ENCODE results near the gene ERCC4.

The ERCC4 gene

GRCh38 chr16:13957197-13958078 is 37.5 kb downstream of the ERCC4 start (continued):
- no peak for TF ChIP-seq PBX3 (CRISPR knock-in tag; IDR thresholded peaks at IDR 0.05)
- peak; percentile 65; the same call in 1 of the 2 replicates for TF ChIP-seq TSHZ1 (tag by site-specific recombination; IDR thresholded peaks at IDR 0.05; ENCODE audit: borderline replicate concordance)
- no peak for TF ChIP-seq ZNF211 (tag by site-specific recombination; IDR thresholded peaks at IDR 0.05; ENCODE audit: low read depth)
- TF ChIP-seq MEIS1 (CRISPR knock-in tag; IDR thresholded peaks at IDR 0.05; ENCODE audit: borderline replicate concordance): no peak
- TF ChIP-seq ZNF785 (tag by site-specific recombination; IDR thresholded peaks at IDR 0.05): no peak
- no peak for TF ChIP-seq ZNF23 (tag by site-specific recombination; IDR thresholded peaks at IDR 0.05; ENCODE audit: borderline replicate concordance)
- no peak; the same call in none of the 2 replicates for TF ChIP-seq GLIS2 (tag by site-specific recombination; IDR thresholded peaks at IDR 0.05)
- TF ChIP-seq ZNF654 (tag by site-specific recombination; IDR thresholded peaks at IDR 0.05; ENCODE audit: low read depth): no peak
- TF ChIP-seq ZNF114 (tag by site-specific recombination; IDR thresholded peaks at IDR 0.05): no peak

GRCh38 chr16:13958474-13958873 is 38.5 kb downstream of the ERCC4 start:
- ChIA-PET POLR2A (no interaction called here), CTCF (no interaction called here)
- H3K36me3 ChIP-seq (ENCODE audit: control insufficient read depth in 2 of 2, insufficient read depth in 1 of 2, low read length in 2 of 2): no peaks in the 10 kb centered on the region
- TF ChIP-seq ELK4 (IDR thresholded peaks at IDR 0.05; ENCODE audit: borderline replicate concordance, low read depth, low read length) (no peak), OSR2 (tag by site-specific recombination; IDR thresholded peaks at IDR 0.05) (no peak), YY2 (tag by site-specific recombination; IDR thresholded peaks at IDR 0.05) (no peak), ZNF112 (tag by site-specific recombination; IDR thresholded peaks at IDR 0.05) (no peak), TSHZ1 (tag by site-specific recombination; IDR thresholded peaks at IDR 0.05; ENCODE audit: borderline replicate concordance) (no peak), ZNF488 (tag by site-specific recombination; IDR thresholded peaks at IDR 0.05) (no peak), ZNF830 (tag by site-specific recombination; IDR thresholded peaks at IDR 0.05; ENCODE audit: low read depth) (no peak), ZNF391 (tag by site-specific recombination; IDR thresholded peaks at IDR 0.05; ENCODE audit: borderline replicate concordance, low read depth) (no peak), ZNF132 (tag by site-specific recombination; IDR thresholded peaks at IDR 0.05; ENCODE audit: borderline replicate concordance) (no peak)
- no peak overlapping the region for H3K27ac ChIP-seq (ENCODE audit: extremely low read depth, low read depth, low read length)
- H3K4me1 ChIP-seq (ENCODE audit: control insufficient read depth, insufficient read depth, low read length): peaks cover 24% of the 10 kb centered on the region
- no peaks in the 10 kb centered on the region for H3K9me3 ChIP-seq (ENCODE audit: control insufficient read depth, insufficient read depth, low read depth, low read length)
- no peak overlapping the region for H3K4me3 ChIP-seq (ENCODE audit: low read depth, low read length)
